OCI-M2 (cell line): ENCODE data around the gene KCNAB2.

Experiments used
- DNase-seq: peaks from one replicate; lab custom pipeline; 2025; ENCODE audit not compliant: unreplicated experiment; lab: John Stamatoyannopoulos, UW

The KCNAB2 gene

DNA sequence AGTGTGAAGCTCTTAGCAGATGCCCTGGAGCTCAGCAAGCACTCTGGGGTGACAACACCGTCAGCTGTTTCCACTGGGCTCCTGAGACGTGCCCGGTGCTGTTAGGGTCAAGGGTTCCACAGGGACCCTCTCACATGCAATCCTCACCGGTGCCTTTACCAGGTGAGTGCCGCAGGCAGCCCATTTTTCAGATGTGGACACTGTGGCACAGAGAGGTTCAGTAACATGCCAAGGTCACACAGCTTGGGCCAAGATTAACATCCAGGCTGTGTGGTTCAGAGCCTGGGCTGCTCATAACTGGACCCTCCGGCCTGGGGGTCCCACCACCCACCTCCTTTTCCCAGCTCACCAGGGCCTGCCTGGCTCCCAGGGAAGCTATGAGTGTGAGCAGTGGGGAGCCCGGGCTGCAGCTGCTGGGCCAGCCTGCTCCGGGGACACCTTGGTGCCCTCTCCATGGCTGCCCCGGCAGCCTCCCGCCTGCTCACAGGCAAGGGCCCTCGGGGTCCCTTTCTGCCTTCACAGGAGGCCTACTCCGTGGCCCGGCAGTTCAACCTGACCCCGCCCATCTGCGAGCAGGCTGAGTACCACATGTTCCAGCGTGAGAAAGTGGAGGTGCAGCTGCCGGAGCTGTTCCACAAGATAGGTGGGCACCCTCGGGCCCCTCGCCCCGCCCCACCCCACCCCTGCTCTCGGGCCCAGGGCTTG is 49.3 kb downstream of the KCNAB2 start:
- DNase-seq, result no peak

DNA sequence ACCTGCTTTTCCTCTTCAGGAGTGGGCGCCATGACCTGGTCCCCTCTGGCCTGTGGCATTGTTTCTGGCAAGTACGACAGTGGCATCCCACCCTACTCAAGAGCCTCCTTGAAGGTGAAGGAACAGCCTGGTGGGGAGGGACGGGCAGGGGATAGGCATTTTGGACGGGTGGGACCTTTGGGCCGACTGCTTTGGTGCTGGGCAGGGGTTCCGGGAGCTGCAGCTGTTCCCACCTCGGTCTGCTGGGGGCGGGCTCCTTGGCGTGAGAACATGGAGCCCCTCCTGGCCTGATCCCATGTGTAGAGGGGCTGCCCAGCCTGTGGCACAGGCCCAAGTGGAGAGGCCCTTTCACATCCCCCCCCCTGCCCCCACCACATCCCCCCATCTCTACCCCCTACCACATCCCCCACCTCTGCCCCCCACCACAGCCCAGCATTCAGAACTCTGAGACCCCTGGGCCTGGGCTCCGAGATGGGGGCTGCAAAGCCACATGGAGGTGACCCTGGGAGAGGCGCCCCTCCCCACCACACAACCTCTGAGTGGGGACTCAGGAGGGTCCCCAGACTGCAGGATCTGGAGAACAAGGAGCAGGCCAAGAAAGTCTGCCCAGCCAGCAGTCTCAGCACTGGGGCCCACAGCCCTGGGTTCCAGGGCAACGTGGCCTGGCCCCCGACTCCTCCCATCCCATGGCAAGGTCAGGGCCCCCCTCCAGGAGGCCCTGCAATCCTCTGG is 50.0 kb downstream of the KCNAB2 start:
- no peak for DNase-seq

DNA sequence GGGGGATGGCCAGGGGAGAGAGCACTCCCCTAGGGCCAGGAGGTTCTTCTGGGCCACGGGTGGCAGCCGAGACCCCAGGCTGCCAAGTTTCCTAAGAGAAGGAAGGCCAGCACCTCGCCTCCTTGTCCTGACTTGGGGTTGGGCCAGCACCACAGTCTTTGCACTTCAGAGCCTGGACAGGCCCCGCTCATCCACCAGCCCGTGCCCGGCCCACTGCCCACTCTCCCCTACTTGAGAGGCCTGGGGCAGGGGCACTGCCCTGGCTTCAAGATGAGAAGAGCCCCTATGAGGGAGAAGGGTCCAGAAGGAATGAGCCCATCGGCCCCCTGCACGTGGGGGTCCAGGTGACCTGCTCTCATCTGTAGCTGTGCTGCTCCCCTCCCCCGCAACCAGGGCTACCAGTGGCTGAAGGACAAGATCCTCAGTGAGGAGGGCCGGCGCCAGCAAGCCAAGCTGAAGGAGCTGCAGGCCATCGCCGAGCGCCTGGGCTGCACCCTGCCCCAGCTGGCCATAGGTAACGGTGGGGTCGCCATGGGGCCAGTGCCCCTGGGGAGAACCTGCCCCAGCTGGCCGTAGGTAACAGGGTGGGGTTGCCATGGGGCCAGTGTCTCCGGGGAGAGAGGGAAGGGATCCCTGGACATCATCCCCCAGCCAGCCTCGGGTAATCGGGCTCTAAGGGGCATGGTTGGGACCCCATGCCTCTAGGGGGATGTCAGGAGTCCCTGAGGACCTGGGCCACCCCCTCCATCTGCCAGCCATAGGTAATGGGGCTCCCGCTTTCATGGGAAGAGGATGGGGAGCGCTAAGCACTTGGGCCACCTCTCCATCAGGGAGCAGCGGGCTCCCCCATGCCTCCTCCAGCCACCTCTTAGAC is 50.8 kb downstream of the KCNAB2 start:
- no peak for DNase-seq

DNA sequence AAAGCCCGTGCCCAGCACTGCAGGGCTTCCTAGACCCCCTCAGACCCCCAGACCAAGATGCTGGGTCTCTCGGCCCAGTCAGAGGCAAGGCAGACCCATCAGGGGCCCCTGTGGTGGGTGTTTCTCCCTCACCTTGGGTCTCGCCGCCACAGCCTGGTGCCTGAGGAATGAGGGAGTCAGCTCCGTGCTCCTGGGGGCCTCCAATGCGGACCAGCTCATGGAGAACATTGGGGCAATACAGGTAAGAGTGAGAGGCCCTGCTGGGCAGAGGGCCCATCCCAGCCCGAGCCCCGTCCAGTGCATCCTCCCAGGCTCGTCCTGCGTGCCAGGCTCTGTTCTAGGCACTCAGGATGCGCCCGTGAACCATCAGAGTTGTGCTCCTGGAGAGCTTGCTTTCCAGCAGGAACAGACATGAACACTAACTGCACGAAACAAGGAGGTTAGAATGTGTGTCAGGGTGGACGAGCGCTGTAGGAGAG is 51.5 kb downstream of the KCNAB2 start:
- DNase-seq, result no peak

DNA sequence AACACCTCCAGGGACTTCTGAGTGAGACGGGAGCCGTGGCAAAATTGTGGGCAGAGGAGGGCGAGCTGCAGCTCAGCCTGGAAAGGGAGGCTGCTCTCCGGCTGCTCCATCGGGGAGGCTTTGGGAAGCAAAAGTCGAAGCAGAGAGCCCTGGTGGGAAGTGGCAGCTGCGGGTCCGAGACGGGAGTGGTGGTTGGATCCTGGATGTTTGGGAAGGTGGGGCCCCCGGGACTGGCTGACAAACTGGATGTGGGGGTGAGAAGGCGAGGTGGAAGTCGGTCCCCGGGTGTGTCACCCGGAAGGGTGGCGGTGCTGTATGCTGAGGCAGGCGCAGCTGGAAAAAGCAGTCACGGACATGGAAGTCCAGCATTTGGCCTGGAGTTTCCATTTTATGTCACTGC is 52.1 kb downstream of the KCNAB2 start:
- no peak for DNase-seq

DNA sequence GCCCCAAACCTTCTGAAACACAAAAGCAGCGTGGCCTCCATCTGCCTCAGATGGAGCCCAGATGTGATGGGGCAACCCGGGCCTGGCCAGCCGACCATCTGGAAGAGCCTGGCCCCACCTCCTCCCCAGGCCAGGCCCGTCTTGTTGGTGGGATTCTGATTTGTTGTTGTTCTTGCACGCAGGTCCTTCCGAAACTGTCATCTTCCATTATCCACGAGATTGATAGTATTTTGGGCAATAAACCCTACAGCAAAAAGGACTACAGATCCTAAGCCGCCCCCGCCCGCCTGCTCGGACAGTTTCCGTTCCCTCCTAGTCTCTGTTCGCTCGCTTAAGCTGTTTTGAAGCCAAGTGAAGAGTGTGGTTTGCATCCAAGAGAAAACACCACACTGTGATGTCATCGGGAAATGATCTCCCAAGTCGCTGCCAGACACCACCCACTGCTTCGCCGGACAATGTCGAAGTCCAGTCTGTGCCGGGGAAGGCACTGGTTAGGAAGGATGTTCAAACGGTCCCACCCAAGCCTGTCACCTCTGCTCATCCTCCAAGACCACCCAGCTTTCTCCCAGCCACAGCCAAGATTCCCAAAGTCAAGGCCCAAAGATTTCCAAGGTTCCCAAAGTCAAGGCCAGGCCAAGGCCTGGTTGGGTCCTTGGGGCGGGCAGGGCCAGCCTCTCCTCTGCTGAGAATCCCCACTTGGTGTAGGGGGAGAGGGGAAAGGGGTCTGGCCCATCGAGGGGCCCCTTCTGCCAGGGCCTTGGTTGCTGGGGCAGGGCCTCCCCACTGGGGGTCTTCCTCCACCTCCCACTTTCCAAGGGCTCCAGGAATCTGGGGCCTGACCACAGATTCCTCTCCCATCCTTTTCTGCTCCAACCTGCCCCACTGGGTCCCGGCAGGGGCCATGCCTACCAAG is 52.9 kb downstream of the KCNAB2 start:
- DNase-seq, result no peak

DNA sequence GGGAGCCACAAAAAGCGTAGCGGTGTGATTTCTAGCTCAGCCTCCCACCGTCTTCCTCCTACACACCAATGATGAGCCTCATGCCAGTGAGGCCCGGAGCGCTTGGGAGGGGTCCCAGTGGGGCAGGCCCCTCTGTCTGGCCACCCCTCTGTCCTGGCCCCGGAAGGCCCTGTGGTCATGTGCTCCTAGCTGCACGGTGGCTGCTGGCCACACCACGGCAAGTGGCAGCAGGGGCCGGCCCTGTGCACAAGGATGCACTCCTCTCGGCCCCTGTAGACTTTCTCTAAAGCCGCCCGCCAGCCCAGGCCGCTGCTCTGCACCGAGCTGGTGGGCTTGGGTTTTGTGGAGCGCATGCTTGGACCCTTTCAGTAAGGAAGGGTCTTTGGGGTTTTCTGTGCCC is 53.6 kb downstream of the KCNAB2 start:
- DNase-seq, result no peak

DNA sequence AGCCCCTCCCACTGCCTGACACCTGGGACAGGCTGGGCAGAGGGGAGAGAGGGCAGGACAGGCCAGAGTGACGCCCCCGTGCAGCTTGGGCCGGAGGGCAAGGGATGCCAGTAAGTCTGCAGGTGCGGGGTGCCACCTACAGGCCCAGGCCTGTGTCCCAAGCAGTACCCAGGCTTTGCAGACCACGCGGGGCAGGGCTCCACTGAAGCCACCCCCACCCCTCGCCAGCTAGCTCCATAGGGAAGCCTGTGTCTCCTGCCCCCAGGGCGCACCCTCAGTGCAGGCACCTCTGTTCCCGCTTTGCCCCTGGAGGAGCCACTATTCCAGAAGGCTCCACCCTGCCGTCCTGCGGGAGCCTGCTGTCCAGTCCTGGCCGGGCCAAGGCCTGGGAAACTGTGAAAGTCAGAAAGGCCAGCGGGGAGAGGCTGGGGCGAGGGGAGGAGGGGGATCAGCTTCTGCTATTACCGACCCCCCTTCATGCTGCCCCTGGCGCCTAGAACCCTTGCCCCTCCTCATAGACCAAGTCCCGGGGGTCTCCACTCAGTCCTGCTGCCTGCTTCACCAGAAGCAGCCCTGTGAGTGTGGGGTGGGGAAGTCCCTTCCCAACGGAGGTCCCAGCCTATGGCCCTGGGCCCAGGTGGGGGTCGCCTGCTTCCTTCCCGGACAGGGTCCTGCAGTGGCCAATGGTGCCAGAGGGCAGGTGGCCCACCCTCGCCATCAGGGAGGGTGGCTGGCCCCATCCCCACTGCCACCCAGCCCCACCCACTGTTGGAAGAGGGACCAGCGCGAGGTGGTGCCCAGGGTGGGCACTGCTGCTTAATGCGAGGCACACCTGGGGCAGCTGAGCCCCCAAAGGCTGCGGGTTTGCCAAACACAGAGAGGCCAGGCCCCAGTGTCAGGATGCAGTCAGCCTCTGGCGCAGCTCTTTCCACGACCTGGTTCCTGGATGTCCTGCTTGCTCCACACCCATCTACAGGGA is 54.4 kb downstream of the KCNAB2 start:
- DNase-seq, result no peak

DNA sequence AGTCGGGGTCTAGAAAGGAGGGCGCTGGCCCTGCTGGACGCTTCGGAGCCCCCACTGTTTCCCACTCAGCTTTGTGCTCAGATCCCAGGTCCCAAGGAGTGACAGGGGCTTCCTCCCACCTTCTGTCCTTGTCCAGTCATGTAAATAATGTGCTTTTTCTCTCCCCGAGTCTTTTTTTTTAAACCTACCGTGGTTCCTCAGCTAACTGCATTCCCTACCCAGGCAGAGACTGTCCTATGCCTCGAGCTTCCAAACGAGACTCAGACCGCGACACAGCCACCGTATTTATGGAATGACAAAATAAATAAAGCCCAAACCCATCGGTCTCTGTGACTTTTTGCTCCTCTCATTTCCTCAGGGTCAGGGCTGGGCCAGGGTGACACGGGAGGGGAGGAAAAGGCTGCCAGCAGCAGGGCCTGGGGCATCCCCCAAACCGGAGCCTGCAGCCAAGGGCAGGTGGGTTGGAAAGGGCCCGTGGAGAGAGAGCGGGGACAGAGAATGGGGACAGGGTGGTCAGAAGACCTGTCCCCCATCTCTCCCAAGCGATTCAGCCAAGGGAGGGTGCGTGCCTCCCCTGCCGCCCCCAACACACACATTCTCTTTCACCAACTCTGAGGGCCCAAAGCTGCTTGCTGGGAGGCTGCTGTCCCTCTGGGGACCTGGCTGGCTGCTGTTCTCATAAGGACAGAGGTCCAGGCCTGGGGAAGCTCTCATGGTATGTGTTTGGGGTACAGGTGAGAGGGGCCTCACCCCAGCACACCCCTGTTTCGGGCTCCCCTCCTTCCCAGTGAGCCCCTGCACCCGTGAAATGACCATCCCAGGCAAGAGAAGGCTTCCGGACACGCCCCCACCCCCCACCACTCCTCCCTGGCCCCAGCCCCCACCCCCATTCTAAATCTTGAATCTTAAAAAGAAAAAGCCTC is 55.4 kb downstream of the KCNAB2 start:
- DNase-seq, result no peak

DNA sequence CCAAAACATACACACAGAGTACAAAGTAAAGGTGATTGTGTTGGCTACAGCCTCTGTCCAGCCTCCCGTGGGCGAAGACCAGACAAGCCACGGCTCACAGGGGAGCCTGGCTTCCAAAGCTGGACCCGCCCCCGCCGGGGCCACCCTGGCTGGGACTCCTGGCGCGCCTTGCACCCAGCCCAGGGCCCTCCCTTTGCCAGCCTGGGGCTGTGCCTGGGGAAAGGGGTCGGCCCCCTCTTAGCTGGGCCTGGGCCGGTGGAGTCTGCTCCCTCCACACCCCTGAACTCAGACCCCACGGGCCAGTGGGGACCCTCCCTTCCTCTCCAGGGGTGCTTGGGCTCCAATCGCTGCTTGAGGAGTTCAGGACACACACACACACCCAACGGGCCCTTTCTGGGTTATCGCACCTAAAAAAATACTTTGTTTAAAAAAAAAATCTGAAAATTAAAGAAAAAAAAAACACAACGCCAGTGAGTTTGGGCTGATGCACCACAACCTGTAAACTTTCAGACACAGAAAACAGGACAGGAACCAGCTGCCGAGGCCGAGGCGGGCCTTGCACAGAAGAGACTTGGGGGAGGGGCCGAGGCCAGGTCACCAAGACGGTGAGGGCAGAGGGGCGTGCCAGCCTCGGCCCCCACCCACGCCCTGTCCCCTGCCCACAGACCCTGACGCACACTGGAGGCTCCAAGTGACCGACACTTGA is 56.3 kb downstream of the KCNAB2 start:
- DNase-seq, result no peak

DNA sequence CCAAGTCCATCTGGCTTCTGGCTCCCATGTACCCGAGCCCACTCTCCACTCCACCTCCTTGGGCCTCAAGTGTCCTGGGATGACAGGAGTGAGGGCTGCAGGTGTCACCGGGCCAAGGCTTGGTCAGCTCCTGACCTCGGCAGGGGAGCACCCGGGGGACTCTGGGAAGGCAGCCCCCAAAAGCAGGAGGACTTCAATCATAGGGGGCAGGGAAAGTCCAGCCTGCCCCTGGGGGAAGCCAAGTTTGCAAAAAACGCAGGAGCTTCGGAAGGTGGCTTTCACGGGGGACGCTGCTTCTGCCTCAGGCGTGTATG is 56.8 kb downstream of the KCNAB2 start:
- DNase-seq, result no peak

DNA sequence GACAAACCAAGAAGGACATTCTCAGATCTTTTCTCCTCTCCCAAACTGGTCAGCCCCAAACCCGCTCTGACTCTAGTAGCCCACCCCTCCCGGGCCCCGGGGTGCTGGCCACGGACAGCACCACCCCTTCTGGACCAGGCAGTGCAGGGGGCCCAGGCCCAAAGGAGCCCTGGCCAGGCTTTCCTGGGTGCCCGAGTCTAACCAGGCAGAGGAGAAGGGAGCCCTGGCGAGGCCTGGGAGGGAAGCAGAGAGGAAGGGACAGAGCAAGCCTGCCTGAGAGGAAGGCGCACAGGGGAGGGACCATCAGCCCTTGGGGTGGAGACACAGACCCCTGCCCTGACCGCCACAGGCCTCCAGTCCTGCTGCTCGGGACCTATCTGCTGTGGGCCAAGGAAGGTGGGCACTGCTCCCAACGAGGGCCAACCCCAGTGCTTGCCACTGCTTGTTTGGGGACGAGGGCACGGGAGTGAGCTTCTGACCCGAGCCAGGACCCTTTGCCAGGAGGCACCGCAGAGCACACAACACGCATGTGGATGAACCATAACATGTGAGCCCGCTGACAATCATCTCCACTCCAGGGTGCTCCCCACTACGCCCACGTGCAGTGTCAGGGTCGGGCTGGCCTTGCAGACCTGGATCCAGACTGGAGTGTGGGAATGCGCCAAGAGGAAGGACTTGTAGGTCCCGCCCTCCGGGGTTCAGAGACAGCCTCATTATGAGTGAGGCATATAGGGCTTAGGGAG is 57.6 kb downstream of the KCNAB2 start:
- no peak for DNase-seq

DNA sequence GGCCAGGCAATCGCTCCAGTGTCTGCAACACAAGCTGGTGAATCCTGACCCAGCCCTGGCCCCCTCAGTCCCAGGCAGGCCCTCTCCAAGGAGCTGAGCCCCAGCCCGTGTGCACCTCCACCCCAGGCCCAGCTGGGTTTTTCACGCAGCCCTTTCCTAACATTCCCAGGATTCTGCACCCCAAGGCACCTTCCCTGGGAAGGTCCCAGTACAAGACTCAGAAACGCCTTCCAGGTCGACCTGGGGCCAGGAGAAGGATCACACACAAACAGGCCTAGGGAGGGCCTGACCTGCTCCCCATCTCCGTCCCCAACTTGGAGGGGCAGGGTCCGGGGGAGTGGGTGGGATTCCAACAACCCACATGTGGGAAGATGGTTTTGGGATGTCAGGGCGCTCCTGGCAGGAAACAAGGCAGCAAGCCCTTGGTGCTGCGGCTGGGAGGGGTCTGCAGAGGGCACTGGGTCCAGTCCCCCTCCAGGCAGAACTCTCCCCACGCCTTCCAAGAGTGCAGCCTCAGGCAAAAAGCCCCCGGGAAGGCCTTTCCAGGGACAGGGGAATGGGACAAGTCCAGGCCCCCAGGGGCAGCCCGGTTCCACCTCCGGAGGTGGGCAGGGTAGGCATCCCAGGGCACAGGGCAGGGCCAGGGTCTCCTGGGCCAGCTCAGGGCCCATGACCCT is 58.3 kb downstream of the KCNAB2 start:
- DNase-seq, result no peak

DNA sequence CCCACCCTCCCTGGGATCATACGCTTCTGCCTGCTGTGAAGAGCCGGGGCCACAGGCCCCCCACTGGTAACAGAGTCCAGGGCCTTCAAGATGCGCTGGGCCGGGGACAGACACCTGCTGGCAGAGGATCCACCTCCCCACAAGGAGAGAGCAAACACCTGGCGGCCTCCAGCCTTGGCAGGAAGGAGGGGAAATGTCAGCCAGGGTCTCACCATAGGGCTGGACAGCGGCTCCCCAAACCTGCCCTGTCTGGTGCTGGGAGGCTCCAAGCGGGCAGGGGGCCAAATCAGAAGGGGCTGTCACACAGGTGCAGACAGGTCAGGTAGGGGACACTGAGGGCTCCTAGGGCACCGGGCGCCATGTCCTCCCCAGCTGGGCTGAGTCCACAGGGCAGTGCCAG is 58.9 kb downstream of the KCNAB2 start:
- no peak for DNase-seq

DNA sequence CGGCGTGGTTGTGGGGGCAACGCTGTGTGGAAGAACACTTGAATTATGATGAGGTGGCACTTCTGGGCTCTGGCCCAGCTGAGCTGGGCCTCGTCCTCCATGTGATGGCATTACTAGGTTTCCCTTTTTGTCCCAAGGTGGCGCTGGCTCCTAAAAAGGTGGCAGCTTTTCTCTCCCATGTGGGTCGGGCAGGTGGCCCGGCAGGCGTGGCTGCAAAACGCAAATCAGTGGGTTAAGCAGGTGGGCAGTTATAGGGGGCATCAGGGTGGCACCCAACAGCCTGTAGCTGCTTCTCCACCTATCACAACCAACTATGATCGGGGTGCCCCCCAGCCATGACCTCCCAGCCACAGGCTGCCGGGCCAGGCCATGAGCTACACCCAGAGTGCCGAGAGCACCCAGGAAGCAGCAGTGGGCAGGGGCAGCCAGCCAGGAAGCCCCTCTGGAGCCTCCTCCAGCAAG is 59.6 kb downstream of the KCNAB2 start:
- no peak for DNase-seq

DNA sequence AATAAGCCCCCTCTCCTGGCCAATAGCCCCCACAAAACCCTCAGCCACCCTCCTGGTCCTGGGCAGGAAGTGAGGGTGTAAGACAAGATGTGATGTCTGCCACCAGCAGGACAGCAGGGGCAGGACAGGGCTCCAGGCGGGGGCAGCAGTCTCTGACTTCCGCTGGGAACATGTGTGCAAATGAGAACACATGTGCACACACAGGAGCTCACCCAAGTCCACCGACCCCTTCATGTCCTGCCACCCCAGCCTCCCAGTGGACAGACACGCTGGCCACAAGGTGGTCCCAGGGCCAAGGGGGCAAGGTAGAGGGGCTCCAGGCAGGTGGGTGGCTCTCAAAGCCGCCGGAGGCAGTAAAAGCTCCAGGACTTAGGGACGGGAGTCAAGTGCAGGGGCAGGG is 60.1 kb downstream of the KCNAB2 start:
- DNase-seq, result no peak

DNA sequence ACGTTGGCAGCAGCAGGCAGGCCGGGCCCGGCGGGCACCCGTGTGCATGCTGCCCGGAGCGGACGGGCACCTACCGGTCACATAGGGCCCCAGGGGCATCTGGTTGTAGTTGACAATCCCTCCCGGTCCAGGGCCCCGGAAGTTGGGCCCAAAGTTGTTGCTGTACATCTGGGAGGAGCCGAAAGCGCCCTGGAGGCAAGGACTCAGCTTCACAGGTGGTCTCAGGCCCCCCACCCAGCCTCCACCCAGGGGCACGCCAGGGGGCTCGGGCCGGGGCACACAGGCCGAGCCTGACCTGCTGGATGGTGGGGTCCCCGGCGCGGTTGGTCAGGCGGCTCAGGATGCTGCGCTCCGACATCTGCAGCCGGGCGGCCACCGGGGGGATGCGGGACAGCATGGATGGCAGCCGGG is 60.6 kb downstream of the KCNAB2 start:
- DNase-seq, result no peak
